ENCODE data around the gene SLC43A2. TPM values are rescaled to one million over a fixed set of nuclear protein-coding genes. Genes with fewer than 3 reads are reported as not detected.

SLC43A2 gene
- total RNA-seq, 2 donors from 2014 or later: 14.0 to 18.6 TPM

GRCh38 chr17:1646199-1646875, 17.7 kb upstream of the SLC43A2 start:
- H3K4me3 Mint-ChIP-seq: no peak overlapping the region
- H3K27ac Mint-ChIP-seq: no peak overlapping the region
- peaks cover 26% of the 10 kb centered on the region for H3K27me3 Mint-ChIP-seq (ENCODE audit: insufficient read depth)
- no peaks in the 10 kb centered on the region for H3K9me3 ChIP-seq (ENCODE audit: control insufficient read depth, low read length)
- H3K4me1 Mint-ChIP-seq: peaks cover 18% of the 10 kb centered on the region
- no peak overlapping the region for H3K9ac ChIP-seq (ENCODE audit: extremely low read depth, low read length, poor library complexity, severe bottlenecking)
- TF ChIP-seq CTCF (conservative IDR thresholded peaks at IDR 0.05): no peak
- H3K9me3 Mint-ChIP-seq: no peaks in the 10 kb centered on the region
- H3K27ac ChIP-seq (ENCODE audit: low read depth, low read length): no peak overlapping the region
- H3K4me1 ChIP-seq (ENCODE audit: control insufficient read depth, insufficient read depth, low read length): no peaks in the 10 kb centered on the region
- peak; percentile 63 for DNase-seq
- no peak overlapping the region for H3K4me3 ChIP-seq (ENCODE audit: low read length)
- peaks cover 8% of the 10 kb centered on the region for H3K36me3 ChIP-seq (ENCODE audit: control insufficient read depth, insufficient read depth, low read length)
- peaks cover 6% of the 10 kb centered on the region for H3K36me3 Mint-ChIP-seq (ENCODE audit: low read depth)
- peaks cover 17% of the 10 kb centered on the region for H3K27me3 ChIP-seq (ENCODE audit: control insufficient read depth, insufficient read depth, low read length, poor library complexity, severe bottlenecking)
- 89 to 95% methylated on average over 7 to 13 of the region's 13 CpGs for WGBS, 2 experiments (ENCODE audit: insufficient coverage in 1 of 2, insufficient read length in 1 of 2)

- no peak within 1 kb of the TSS for H3K9ac ChIP-seq (ENCODE audit: extremely low read depth, low read length, poor library complexity, severe bottlenecking)
- H3K36me3 ChIP-seq (ENCODE audit: control insufficient read depth, insufficient read depth, low read length): no peaks in the 10 kb centered on the region
- peak; percentile 75 for DNase-seq
- no peak within 1 kb of the TSS for H3K4me3 ChIP-seq (ENCODE audit: low read length)
- 75 to 84% methylated on average over 14 to 25 of the region's 25 CpGs for WGBS, 2 experiments (ENCODE audit: insufficient coverage in 1 of 2, insufficient read length in 1 of 2)
- no peak for TF ChIP-seq CTCF (conservative IDR thresholded peaks at IDR 0.05)
- H3K9me3 Mint-ChIP-seq: no peaks in the 10 kb centered on the region
- peaks cover 18% of the 10 kb centered on the region for H3K4me1 Mint-ChIP-seq
- H3K9me3 ChIP-seq (ENCODE audit: control insufficient read depth, low read length): no peaks in the 10 kb centered on the region
- H3K4me1 ChIP-seq (ENCODE audit: control insufficient read depth, insufficient read depth, low read length): no peaks in the 10 kb centered on the region
- no peaks in the 10 kb centered on the region for H3K36me3 Mint-ChIP-seq (ENCODE audit: low read depth)
- no peak within 1 kb of the TSS for H3K27ac ChIP-seq (ENCODE audit: low read depth, low read length)
- peaks cover 17% of the 10 kb centered on the region for H3K27me3 ChIP-seq (ENCODE audit: control insufficient read depth, insufficient read depth, low read length, poor library complexity, severe bottlenecking)
- H3K27me3 Mint-ChIP-seq (ENCODE audit: insufficient read depth): peaks cover 27% of the 10 kb centered on the region
- peak within 1 kb of the TSS; percentile 49 for H3K4me3 Mint-ChIP-seq
- no peak within 1 kb of the TSS for H3K27ac Mint-ChIP-seq
Observed at GRCh38 chr17:1645207-1646171, 16.9 kb upstream of the SLC43A2 start, which contains the start of gene SCARF1. Gene SCARF1, minus strand, starts transcription at chr17:1645732. Its CDS starts 35 bp downstream, at chr17:1645697.

GRCh38 chr17:1644493-1645206, 16.0 kb upstream of the SLC43A2 start:
- no peak overlapping the region for H3K27ac ChIP-seq (ENCODE audit: low read depth, low read length)

More at GRCh38 chr17:1644493-1645206, 16.0 kb upstream of the SLC43A2 start:
- no peaks in the 10 kb centered on the region for H3K36me3 Mint-ChIP-seq (ENCODE audit: low read depth)
- H3K27me3 Mint-ChIP-seq (ENCODE audit: insufficient read depth): peaks cover 27% of the 10 kb centered on the region
- DNase-seq: peak; percentile 64
- H3K9me3 ChIP-seq (ENCODE audit: control insufficient read depth, low read length): no peaks in the 10 kb centered on the region
- H3K4me1 Mint-ChIP-seq: peaks cover 15% of the 10 kb centered on the region
- no peaks in the 10 kb centered on the region for H3K36me3 ChIP-seq (ENCODE audit: control insufficient read depth, insufficient read depth, low read length)
- peaks cover 17% of the 10 kb centered on the region for H3K27me3 ChIP-seq (ENCODE audit: control insufficient read depth, insufficient read depth, low read length, poor library complexity, severe bottlenecking)
- H3K4me3 ChIP-seq (ENCODE audit: low read length): no peak overlapping the region
- no peak overlapping the region for H3K9ac ChIP-seq (ENCODE audit: extremely low read depth, low read length, poor library complexity, severe bottlenecking)
- no peaks in the 10 kb centered on the region for H3K9me3 Mint-ChIP-seq
- H3K4me1 ChIP-seq (ENCODE audit: control insufficient read depth, insufficient read depth, low read length): no peaks in the 10 kb centered on the region
- peak overlapping the region; percentile 49 for H3K4me3 Mint-ChIP-seq
- H3K27ac Mint-ChIP-seq: no peak overlapping the region
- TF ChIP-seq CTCF (conservative IDR thresholded peaks at IDR 0.05): no peak
- WGBS, 2 experiments (ENCODE audit: insufficient coverage in 1 of 2, insufficient read length in 1 of 2): 83 to 90% methylated on average over 5 to 15 of the region's 15 CpGs

All from endodermal cell (in vitro differentiated cells).